DMS153 (cell line): ENCODE data around the gene OGT.
"Not testable (repeated sequence)": the region's sequence is repeated elsewhere in the genome, so short reads cannot be mapped to it uniquely, and the experiment has no call there.

Experiments
- DNase-seq: peaks from one replicate; lab custom pipeline; 2025; lab: John Stamatoyannopoulos, UW

Gene OGT

DNA sequence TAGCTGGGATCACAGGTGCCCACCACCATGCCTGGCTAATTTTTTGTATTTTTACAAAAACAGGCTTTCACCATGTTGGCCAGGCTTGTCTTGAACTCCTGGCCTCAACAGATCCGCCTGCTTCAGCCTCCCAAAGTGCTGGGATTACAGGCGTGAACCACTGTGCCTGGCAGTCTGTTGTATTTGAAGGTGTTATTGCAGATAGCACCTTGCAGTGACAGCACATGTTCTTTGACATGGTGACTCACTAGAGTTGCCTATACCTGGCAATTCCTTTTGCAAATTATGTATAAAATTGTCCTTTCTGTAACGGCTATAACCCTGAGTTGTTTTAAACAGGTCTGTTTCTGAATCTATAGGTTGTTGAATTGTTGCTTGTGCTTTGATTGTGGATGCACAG, 7.9 kb downstream of the OGT start:
- DNase-seq = no peak

GRCh38 chrX:71541210-71542022, 8.5 kb downstream of the OGT start:
- DNase-seq = no peak

GRCh38 chrX:71542411-71542810, 9.5 kb downstream of the OGT start:
- no peak for DNase-seq

- no peak for DNase-seq
Observed at GRCh38 chrX:71542825-71543224, 9.9 kb downstream of the OGT start.

- peak; percentile 85 for DNase-seq
Observed at GRCh38 chrX:71543316-71543715, 10.4 kb downstream of the OGT start.

- DNase-seq = no peak
Observed at GRCh38 chrX:71545364-71545763, 12.5 kb downstream of the OGT start.

DNA sequence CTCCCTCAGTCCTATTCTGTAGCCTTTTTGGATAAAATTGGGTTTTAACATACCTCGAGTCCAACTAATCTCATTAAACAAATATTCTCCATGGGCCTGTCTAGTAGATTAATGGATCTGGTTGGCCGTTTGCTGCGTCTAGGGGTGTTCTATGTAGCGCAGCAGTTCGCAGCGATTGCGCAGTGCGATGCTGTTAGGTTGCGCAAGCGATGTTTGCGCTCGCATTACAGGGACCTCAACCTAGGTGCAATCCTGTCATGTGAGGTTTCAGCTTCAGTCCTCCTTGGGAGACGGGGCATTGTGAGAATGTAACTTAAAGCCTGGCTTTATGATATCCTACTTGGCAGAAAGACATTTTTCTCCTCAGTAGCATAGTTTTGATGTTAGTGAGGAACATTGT, 14.0 kb downstream of the OGT start:
- DNase-seq = no peak

GRCh38 chrX:71547339-71547738, 14.4 kb downstream of the OGT start:
- DNase-seq = no peak

- no peak for DNase-seq
Observed at GRCh38 chrX:71549986-71550385, 17.1 kb downstream of the OGT start.

DNA sequence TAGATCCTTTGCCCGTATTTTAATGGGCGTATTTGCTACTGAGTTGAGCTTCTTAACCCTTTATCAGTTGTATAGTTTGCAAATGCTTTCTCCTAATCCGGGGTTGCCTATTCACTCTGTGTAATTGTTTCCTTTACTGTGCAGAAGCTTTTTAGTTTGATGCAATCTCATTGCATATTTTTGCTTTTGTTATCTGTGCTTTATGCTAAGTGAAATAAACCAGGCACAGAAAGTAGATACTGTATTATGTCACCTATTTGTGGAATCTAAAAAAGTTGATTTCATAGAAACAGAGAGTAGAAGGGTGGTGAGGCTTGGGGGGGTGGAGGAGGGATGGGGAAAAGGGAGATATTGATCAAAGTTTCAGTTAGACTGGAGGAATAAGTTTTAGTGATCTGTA, 17.7 kb downstream of the OGT start:
- no peak for DNase-seq

GRCh38 chrX:71556036-71556435, 23.1 kb downstream of the OGT start:
- DNase-seq = no peak

- no peak for DNase-seq
Observed at GRCh38 chrX:71558920-71559319, 26.0 kb downstream of the OGT start.

GRCh38 chrX:71559773-71560172, 26.9 kb downstream of the OGT start:
- DNase-seq = not testable (repeated sequence)

DNA sequence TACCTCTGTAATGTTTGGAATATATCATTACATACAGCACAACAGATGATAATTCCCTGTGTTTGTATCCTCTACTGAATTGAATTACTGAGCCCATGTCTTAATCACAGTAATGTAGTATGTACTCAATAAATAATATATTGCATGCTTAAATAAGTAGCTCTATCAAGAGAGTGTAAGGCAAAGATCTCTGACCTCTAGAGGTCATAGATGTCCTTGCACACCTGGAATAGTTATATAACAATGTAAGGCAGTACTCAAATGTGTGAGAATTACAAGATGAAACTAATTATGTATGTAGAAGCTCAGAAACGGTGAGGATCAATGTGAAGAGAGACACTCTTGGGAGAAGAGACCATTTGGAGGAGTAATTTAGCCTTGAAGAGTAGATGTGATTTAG, 31.0 kb downstream of the OGT start:
- DNase-seq = no peak

- DNase-seq = no peak
Observed at GRCh38 chrX:71565474-71566041, 32.7 kb downstream of the OGT start.

DNA sequence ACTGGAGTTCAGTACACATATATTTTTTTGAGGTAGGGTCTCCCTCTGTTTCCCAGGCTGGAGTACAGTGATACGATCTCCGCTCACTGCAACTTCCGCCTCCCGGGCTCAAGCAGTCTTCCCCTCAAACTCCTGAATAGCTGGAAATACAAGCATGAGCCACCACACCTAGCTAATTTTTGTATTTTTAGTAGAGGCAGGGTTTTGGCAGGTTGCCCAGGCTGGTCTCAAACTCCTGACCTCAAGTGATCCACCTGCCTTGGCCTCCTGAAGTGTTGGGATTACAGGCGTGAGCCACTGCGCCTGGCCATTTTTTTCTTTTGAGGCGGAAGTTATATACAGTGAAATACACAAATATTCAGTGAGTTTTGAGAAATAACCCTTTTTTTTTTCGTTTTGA, 38.5 kb downstream of the OGT start:
- not testable (repeated sequence) for DNase-seq

DNA sequence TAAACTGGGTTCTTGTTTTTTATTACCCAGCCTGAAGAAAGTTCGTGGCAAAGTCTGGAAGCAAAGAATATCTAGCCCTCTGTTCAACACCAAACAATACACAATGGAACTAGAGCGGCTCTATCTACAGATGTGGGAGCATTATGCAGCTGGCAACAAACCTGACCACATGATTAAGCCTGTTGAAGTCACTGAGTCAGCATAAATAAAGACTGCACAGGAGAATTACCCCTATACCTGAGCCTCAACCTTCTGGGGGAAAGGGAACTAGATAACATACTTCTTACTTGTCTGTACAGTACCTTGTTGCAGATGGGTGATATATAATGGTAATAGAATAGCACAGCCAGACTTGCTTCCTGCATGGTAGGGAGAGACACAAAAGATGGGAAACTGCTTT, 40.7 kb downstream of the OGT start:
- DNase-seq = no peak

- no peak for DNase-seq
Observed at GRCh38 chrX:71577682-71578081, 44.8 kb downstream of the OGT start.

DNA sequence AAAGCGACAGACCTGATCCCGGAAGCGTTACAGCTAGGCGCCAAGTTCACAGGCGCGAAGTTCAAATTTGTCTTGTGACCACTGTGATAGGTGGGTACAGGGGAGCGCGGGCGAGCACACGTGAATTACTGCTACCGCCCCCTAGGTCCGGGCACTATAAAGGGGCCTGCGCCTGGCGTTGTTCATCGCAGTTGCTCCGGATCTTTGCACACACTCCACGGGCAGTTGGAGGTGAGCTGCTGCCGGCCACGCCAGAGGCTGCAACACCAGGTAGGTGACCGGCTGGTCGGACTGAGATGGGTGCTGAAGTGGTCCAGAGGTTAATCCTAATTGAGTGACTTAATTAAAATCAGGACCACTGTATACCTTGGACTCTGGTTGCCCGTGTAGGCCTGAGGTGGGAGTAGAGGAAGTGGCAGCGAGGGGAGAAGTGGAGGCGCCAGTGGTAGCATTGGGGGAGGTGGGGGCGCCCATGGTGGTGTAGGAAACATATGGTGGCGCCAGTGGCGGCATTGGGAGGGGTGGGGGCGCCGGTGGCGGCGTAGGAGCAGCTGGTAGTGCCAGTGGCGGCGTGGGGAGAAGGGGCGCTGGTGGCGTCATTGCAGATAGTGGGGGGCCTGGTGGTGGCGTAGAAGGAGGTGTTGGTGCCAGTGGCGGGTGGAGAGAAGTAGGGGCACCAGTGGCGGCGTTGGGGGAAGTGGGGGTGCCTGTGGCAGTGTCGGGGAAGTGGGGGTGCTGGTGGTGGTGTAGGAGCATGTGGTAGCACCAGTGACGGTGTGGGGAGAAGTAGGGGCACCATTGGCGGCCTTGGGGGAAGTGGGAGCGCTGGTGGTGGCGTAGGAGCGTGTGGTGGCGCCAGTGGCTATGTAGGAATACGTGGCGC, 45.6 kb downstream of the OGT start, which contains the start of gene GCNA:
GCNA (plus strand) TSS at position 185 of the 883 bp plus-strand sequence. CDS start 2,385 bp downstream, outside the sequence.
- DNase-seq = no peak

DNA sequence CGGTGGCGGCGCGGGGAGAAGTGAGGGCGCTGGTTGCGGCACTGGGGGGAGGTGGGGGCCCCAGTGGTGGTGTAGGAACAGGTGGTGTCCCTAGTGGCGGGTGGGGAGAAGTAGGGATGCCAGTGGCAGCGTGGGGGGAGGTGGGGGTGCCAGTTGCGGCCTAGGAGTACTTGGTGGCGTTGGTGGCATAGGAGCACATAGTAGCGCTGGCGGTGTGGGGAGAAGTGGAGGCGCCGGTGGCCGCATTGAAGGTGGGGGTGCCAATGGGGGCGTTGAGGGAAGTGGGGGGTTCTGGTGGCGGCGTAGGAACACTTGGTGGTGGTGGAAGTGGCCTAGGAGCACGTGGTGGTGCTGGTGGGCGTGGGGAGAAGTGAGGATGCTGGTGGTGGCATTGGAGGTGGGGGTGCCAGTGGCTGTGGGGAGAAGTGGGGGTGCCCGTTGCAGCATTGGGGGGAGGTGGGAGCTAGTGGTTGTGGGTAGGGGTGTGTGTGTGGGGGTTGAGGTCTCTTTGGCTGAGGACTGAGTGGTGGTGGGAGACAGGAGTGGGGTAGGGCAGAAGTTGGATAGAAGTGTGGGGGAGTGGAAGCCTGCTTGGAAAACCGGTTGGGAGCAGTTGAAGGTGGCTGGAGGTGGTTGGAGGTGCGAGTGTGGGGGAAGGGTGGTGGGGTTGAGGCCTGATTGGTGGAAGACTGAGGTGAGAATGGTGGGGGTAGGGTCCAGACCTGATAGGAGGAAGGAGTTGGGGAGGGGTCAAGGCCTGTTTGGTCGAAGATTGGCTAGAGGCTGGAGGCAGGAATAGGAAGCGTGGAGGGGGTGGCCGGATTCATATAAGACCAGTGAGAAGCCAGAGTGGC, 46.5 kb downstream of the OGT start:
- DNase-seq = no peak

GRCh38 chrX:71579990-71580380, 47.1 kb downstream of the OGT start:
- DNase-seq = no peak

- DNase-seq = no peak
Observed at GRCh38 chrX:71581210-71581609, 48.3 kb downstream of the OGT start.
